HCEC 1CT (cell line): ENCODE results near the gene RAB9B.

Experiments
- DNase-seq: peaks from one replicate; pipeline ENCODE4 v3.0.0-alpha.2; 2017

Gene RAB9B

GRCh38 chrX:103806862-103807474 lies 25.1 kb downstream of the RAB9B start:
- no peak for DNase-seq

- no peak for DNase-seq
Measured at GRCh38 chrX:103805860-103806259, 26.2 kb downstream of the RAB9B start.

GRCh38 chrX:103800318-103800717 lies 31.7 kb downstream of the RAB9B start:
- no peak for DNase-seq

- no peak for DNase-seq
Measured at GRCh38 chrX:103797691-103798090, 34.4 kb downstream of the RAB9B start.

GRCh38 chrX:103794119-103794518 lies 37.9 kb downstream of the RAB9B start:
- DNase-seq = peak; percentile 39

GRCh38 chrX:103793545-103793940 lies 38.5 kb downstream of the RAB9B start:
- DNase-seq = peak; percentile 45

GRCh38 chrX:103792916-103793544 lies 39.0 kb downstream of the RAB9B start:
- DNase-seq = peak; percentile 84

- DNase-seq = peak; percentile 50
Measured at GRCh38 chrX:103791826-103792485, 40.1 kb downstream of the RAB9B start.

- no peak for DNase-seq
Measured at GRCh38 chrX:103791228-103791627, 40.8 kb downstream of the RAB9B start.

GRCh38 chrX:103789004-103789403 lies 43.1 kb downstream of the RAB9B start:
- no peak for DNase-seq

GRCh38 chrX:103783971-103784370 lies 48.1 kb downstream of the RAB9B start:
- no peak for DNase-seq

GRCh38 chrX:103783196-103783595 lies 48.9 kb downstream of the RAB9B start:
- DNase-seq = no peak

GRCh38 chrX:103782640-103783039 lies 49.4 kb downstream of the RAB9B start:
- no peak for DNase-seq

GRCh38 chrX:103781706-103782105 lies 50.4 kb downstream of the RAB9B start:
- no peak for DNase-seq

GRCh38 chrX:103781062-103781402 lies 51.0 kb downstream of the RAB9B start:
- no peak for DNase-seq

- no peak for DNase-seq
Measured at GRCh38 chrX:103780336-103781061, 51.6 kb downstream of the RAB9B start.

GRCh38 chrX:103779141-103779789 lies 52.8 kb downstream of the RAB9B start:
- DNase-seq = no peak

- DNase-seq = no peak
Measured at GRCh38 chrX:103776546-103776945, 55.5 kb downstream of the RAB9B start, which contains the start of gene PLP1. Gene PLP1, plus strand, starts transcription at chrX:103776840. Its CDS starts 156 bp downstream, at chrX:103776996.

GRCh38 chrX:103774070-103774642 lies 57.9 kb downstream of the RAB9B start:
- peak; percentile 47 for DNase-seq

- DNase-seq = no peak
Measured at GRCh38 chrX:103773445-103773844, 58.6 kb downstream of the RAB9B start.
